ENCODE results near the gene SLC12A6. TPM values are rescaled to one million over a fixed set of nuclear protein-coding genes. Genes with fewer than 3 reads are reported as not detected.
"Not testable (repeated sequence)": the region's sequence is repeated elsewhere in the genome, so short reads cannot be mapped to it uniquely, and the experiment has no call there.

SLC12A6 gene
- polyA plus RNA-seq, 1 experiment: 21.1 TPM

DNA sequence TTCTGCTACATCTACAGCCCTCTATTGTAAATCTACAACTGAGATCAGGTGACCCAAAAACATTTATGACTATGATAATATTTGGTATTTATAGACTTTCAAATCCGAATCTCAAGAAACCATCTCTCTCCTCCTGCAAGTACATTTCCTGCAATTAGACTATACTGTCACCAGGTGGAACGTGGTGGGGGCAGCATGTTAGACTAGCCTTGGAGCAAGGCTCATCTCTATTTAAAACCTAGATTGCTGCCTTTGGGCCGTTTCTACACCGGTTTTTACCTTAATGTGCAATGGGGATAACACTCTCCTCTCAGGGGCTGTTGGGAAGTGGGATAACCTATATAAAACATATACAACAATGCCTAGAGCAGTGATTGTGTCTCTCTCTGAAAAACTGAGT lies 123.9 kb downstream of the SLC12A6 start:
- no peak for DNase-seq (ENCODE audit: low read depth)
- TF ChIP-seq, protein P1, sequence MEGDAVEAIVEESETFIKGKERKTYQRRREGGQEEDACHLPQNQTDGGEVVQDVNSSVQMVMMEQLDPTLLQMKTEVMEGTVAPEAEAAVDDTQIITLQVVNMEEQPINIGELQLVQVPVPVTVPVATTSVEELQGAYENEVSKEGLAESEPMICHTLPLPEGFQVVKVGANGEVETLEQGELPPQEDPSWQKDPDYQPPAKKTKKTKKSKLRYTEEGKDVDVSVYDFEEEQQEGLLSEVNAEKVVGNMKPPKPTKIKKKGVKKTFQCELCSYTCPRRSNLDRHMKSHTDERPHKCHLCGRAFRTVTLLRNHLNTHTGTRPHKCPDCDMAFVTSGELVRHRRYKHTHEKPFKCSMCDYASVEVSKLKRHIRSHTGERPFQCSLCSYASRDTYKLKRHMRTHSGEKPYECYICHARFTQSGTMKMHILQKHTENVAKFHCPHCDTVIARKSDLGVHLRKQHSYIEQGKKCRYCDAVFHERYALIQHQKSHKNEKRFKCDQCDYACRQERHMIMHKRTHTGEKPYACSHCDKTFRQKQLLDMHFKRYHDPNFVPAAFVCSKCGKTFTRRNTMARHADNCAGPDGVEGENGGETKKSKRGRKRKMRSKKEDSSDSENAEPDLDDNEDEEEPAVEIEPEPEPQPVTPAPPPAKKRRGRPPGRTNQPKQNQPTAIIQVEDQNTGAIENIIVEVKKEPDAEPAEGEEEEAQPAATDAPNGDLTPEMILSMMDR (IDR thresholded peaks at IDR 0.05; ENCODE audit: insufficient read depth, low read depth, low read length): no peak
- Histone ChIP-seq H3K36me3 (ENCODE audit: control insufficient read depth, insufficient read depth, low read length) (no peaks in the 10 kb centered on the region), H3K27me3 (ENCODE audit: control insufficient read depth, insufficient read depth, low read length) (no peaks in the 10 kb centered on the region), H3K4me3 (ENCODE audit: low read depth, low read length) (no peak overlapping the region)
- POLR2A ChIA-PET: no interaction called here
- CTCF ChIA-PET: interaction anchor here (1.0 to 7.2 kb wide), 3 partner anchors 16 to 153 kb away, joined by 3 to 124 read pairs (median 61); no protein-coding TSS in a partner anchor

DNA sequence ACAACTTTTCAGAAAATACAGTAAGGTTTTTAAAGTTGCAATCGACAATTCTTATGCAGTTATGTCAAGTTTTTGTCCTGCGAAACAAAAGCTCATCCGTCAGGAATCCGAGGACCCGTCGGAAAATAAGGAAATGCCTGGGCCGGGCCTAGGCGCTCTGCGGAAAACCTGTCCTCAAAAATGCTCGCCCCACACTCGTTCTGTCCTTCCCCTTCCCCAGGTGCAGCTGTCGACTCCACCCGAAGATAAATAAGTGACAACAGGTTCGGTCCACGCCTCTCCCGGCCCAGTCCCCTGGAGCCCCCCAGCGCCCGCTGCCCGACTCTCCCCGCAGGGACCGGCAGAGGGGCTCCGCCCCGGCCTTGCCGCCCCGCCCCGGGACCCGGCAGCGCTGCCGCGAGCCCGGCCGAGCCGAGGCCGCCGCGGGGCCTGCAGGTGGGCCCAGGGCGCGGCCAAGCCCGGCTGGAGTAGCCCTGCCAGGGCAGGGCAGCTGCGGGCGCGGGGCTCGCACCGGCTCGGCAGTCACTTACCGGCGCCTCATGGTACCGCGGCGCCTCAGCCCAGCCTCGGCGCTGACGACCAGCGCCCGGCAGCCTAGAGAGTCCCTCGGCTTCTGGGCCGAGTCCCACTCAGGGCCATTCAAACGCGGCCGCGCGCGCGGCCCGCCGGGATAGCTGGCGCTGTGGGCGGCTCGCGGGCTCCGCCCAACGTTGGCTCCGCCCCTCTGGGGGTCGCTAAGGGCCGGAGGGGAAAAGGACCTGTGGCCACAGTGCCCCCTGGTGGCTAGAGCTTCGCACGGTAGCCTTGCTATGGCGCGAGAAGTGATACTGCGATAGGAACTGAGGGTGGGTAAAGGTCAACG lies 127.9 kb downstream of the SLC12A6 start, which contains the start of gene KATNBL1:
Gene KATNBL1 (minus strand): TSS at position 676 of the 862 bp plus-strand sequence. CDS start 46,420 bp downstream, outside the sequence.
- CTCF ChIA-PET: interaction anchor here (0.5 to 7.2 kb wide), 29 partner anchors 10 to 162 kb away, joined by 3 to 124 read pairs (median 4); partner anchors contain the start of genes EMC4, EMC7, LPCAT4 and NOP10

DNA sequence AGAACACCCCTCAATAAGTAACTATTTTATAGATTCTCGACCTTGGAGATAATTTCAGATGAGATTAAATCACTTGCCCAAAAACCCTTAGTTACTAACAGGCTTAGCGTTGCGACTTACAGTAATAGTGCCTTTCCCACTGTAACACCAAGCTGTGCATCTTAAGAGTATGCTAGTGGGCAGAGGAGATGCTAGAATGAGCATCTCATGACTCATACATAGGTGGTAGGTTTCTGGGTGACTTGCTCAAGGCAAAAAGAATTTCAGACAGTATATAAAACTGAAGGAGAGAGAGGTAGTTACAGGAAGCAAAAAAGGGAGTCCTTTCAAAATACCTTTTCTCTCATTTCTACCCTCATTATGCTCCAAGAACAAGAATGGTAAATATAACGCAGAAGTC lies 131.6 kb downstream of the SLC12A6 start:
- H3K36me3 ChIP-seq (ENCODE audit: control insufficient read depth, insufficient read depth, low read length): no peaks in the 10 kb centered on the region
- H3K4me3 ChIP-seq (ENCODE audit: low read depth, low read length): no peak overlapping the region
- ChIA-PET CTCF (interaction anchor here (1.6 to 1.8 kb wide), 2 partner anchors 10 to 96 kb away, joined by 3 to 5 read pairs; no protein-coding TSS in a partner anchor), POLR2A (no interaction called here)
- no peak for DNase-seq (ENCODE audit: low read depth)
- no peaks in the 10 kb centered on the region for H3K27me3 ChIP-seq (ENCODE audit: control insufficient read depth, insufficient read depth, low read length)
- TF ChIP-seq, protein P1 (IDR thresholded peaks at IDR 0.05; ENCODE audit: insufficient read depth, low read depth, low read length): no peak

More for the DNA sequence above, 127.9 kb downstream of the SLC12A6 start, which contains the start of gene KATNBL1:
- TF ChIP-seq, protein P1 (IDR thresholded peaks at IDR 0.05; ENCODE audit: insufficient read depth, low read depth, low read length): peak; percentile 90
- peak within 1 kb of the TSS; percentile 55 for H3K4me3 ChIP-seq (ENCODE audit: low read depth, low read length)
- peak; percentile 32 for DNase-seq (ENCODE audit: low read depth)
- POLR2A ChIA-PET: interaction anchor here (0.6 to 0.8 kb wide), 4 partner anchors 100 to 1491 kb away, joined by 3 to 20 read pairs (median 6); partner anchors contain the start of genes EMC7 and PGBD4
- no peaks in the 10 kb centered on the region for H3K27me3 ChIP-seq (ENCODE audit: control insufficient read depth, insufficient read depth, low read length)
- H3K36me3 ChIP-seq (ENCODE audit: control insufficient read depth, insufficient read depth, low read length): no peaks in the 10 kb centered on the region

DNA sequence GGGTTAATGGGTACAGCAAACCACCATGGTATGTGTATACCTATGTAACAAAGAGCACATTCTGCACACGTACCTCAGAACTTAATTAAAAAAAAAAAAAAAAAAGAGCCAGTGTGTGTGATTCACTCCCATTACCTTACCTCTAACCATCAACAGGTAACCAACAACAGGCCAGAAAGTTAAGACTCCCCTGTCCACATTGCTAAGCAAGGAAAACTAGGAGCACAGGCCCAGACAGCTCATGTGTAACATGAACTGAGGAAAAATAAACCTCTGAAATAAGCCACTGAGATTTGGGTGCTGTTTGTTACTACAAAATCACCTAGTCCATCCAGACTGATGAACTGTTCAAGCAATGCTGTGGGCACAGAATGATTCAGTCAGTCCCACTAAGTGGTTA lies 133.6 kb downstream of the SLC12A6 start:
- TF ChIP-seq, protein P1 (IDR thresholded peaks at IDR 0.05; ENCODE audit: insufficient read depth, low read depth, low read length): no peak
- DNase-seq (ENCODE audit: low read depth): no peak
- ChIA-PET CTCF (no interaction called here), POLR2A (no interaction called here)
- H3K27me3 ChIP-seq (ENCODE audit: control insufficient read depth, insufficient read depth, low read length): no peaks in the 10 kb centered on the region
- H3K4me3 ChIP-seq (ENCODE audit: low read depth, low read length): no peak overlapping the region
- H3K36me3 ChIP-seq (ENCODE audit: control insufficient read depth, insufficient read depth, low read length): no peaks in the 10 kb centered on the region

DNA sequence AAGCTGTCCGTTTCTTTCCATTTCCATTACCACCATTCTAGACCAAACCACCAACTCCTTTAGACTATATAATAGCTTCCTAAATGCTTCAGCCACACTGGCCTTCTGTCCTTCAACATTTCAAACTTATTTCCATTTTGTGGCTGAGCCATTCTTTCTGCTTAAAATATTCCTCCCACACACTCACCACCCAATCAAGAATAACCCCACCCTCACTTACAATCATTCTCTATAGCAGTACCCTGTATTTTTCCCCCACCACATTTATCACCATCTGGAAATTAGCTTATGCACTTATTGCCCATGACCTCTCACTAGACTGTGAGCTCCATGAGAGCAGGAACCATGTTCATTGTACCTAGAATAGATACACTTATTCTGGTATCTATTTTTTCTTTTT lies 134.3 kb downstream of the SLC12A6 start:
- Histone ChIP-seq H3K36me3 (ENCODE audit: control insufficient read depth, insufficient read depth, low read length) (no peaks in the 10 kb centered on the region), H3K27me3 (ENCODE audit: control insufficient read depth, insufficient read depth, low read length) (no peaks in the 10 kb centered on the region), H3K4me3 (ENCODE audit: low read depth, low read length) (no peak overlapping the region)
- ChIA-PET POLR2A (no interaction called here), CTCF (interaction anchor here (0.6 to 0.8 kb wide), 2 partner anchors 8 to 93 kb away, joined by 3 read pairs; no protein-coding TSS in a partner anchor)
- TF ChIP-seq, protein P1 (IDR thresholded peaks at IDR 0.05; ENCODE audit: insufficient read depth, low read depth, low read length): no peak
- DNase-seq (ENCODE audit: low read depth): no peak

DNA sequence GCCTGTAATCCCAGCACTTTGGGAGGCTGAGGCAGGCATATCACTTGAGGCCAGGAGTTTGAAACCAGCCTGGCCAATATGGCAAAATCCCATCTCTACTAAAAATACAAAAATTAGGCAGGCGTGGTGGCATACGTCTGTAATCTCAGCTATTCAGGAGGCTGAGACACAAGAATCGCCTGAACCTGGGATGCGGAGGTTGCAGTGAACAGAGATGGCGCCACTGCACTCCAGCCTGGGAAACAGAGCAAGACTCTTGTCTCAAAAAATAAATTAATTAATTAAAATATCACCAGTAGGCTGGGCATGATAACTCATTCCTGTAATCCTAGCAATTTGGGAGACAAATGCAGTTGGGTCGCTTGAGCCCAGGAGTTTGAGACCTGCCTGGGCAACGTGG lies 144.3 kb downstream of the SLC12A6 start:
- H3K27me3 ChIP-seq (ENCODE audit: control insufficient read depth, insufficient read depth, low read length); DNase-seq (ENCODE audit: low read depth); H3K36me3 ChIP-seq (ENCODE audit: control insufficient read depth, insufficient read depth, low read length); POLR2A ChIA-PET; H3K4me3 ChIP-seq (ENCODE audit: low read depth, low read length): not testable (repeated sequence)
- CTCF ChIA-PET: interaction anchor here (0.6 kb wide), 1 partner anchor 81 kb away, joined by 3 read pairs; no protein-coding TSS in a partner anchor
